Thyroid gland (tissue), 4 donors: ENCODE measurements around the gene ZBTB42. TPM values are rescaled to one million over a fixed set of nuclear protein-coding genes. Genes with fewer than 3 reads are reported as not detected.

Experiments
- DNase-seq, 2 donors: peaks; one replicate each; pipeline ENCODE4 v3.0.0-alpha.2; 2019
- H3K27ac ChIP-seq, 3 donors: fragments of 200-600 bp; sonication (generic); 1 replicate in 2 of 3; 2 replicates in 1 of 3; pipeline ENCODE4 v1.5.1; 2016 to 2019; ENCODE audit warnings: mild to moderate bottlenecking in 1 of 3, moderate library complexity in 1 of 3
- H3K27me3 ChIP-seq: fragments of 200-600 bp; sonication (generic); one replicate; pipeline ENCODE4 v1.5.1; 2019
- H3K36me3 ChIP-seq, 2 donors: fragments of 200-600 bp; sonication (generic); one replicate each; pipeline ENCODE4 v1.5.1; 2016 to 2019
- H3K4me1 ChIP-seq, 2 donors: fragments of 200-600 bp; sonication (generic); one replicate each; pipeline ENCODE4 v1.5.1; 2017 to 2019
- H3K4me3 ChIP-seq, 3 donors: fragments of 200-600 bp; sonication (generic); replicated peaks in 1 of 3; 1 replicate in 2 of 3; 2 replicates in 1 of 3; pipeline ENCODE4 v1.5.1; 2016; ENCODE audit warnings: mild to moderate bottlenecking in 1 of 3
- H3K9me3 ChIP-seq: fragments of 200-600 bp; sonication (generic); one replicate; pipeline ENCODE4 v1.5.1; 2017
- POLR2A ChIP-seq, 2 donors: fragments of 450-650 bp; IDR thresholded peaks; one replicate each; pipeline ENCODE4 v1.6.1; 2017; ENCODE audit warnings: antibody characterized with exemption in 2 of 2, mild to moderate bottlenecking in 2 of 2, moderate library complexity in 1 of 2
- WGBS, 2 donors: methylation state at CpG; one replicate each; pipeline ENCODE4 v1.1.5; 2017; 5-methylcytosine and 5-hydroxymethylcytosine counted together
- intact Hi-C: fragments of 100-400 bp; cut with DNase I; formaldehyde crosslinking; loops from one replicate; pipeline ENCODE4 v1.15.1; 2023
- total RNA-seq, 4 donors: library from RNA; depleted of rRNA; stranded (reverse); fragments of >200 nt; gene quantifications; one replicate each; pipeline ENCODE4 v1.2.3, GENCODE V29; 2016
- TF ChIP-seq, protein P1 (sequence below), 6 experiments: fragments of 200-600 bp in 3 of 6; fragments of 450-650 bp in 3 of 6; sonication (generic) in 3 of 6; IDR thresholded peaks; one replicate each; pipeline ENCODE4 v1.5.1; 2016 to 2019; ENCODE audit warnings: antibody characterized with exemption in 6 of 6, mild to moderate bottlenecking in 2 of 6, inconsistent platforms in 1 of 6, moderate library complexity in 1 of 6

Gene ZBTB42
- total RNA-seq, 4 donors from 2014 or later = 12.9 to 29.4 (median 16.8) TPM

DNA sequence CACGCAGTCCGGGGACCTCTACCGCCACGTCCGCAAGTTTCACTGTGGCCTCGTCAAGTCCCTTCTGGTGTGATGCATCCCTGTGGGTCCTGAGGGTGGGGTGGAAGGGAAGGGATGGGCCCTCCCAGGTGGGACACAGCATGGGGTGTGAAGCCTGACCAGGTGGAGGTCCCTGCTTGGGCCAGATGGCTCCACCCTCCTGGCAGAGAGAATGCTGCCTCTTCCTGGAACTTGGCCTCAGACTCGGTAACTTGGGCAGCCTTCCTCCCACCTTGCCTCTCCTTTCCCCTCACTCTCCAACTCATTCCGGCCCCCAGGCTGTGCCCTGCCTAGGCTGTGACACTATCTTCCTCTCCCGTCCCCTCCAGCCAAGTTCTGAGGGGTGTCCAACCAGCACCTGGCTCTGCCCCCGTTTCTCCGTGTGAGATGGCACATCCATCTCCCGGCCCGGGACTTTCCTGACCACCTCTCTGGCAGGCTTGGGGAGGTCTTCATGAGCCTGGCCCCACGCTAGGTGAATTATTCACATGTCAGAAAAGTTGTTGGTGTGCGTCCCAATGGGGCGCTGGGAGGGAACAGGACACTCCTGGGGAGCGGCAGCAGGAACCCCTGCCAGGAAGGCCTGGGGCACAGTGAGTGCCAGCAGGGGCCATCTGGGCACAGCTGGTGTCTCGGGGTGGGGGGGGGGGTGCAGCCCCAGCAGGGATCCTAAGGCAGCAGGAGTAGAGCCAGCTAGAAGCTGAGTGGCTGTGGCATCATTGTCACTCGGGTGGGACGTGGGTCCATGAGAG is 1.7 kb downstream of the ZBTB42 start:
- intact Hi-C loops = no loop called here
- Histone ChIP-seq H3K36me3 (no peaks in the 10 kb centered on the region), H3K27me3 (no peaks in the 10 kb centered on the region), H3K4me1 (peaks cover 32 to 47% of the 10 kb centered on the region in 2 donors), H3K4me3 (no peak overlapping the region), H3K27ac (no peak overlapping the region), H3K9me3 (no peaks in the 10 kb centered on the region)
- no peak for DNase-seq
- 87 to 88% methylated on average over 19 to 20 of the region's 20 CpGs for WGBS, 2 donors
- no peak for TF ChIP-seq POLR2A (IDR thresholded peaks at IDR 0.05)
- TF ChIP-seq, protein P1, sequence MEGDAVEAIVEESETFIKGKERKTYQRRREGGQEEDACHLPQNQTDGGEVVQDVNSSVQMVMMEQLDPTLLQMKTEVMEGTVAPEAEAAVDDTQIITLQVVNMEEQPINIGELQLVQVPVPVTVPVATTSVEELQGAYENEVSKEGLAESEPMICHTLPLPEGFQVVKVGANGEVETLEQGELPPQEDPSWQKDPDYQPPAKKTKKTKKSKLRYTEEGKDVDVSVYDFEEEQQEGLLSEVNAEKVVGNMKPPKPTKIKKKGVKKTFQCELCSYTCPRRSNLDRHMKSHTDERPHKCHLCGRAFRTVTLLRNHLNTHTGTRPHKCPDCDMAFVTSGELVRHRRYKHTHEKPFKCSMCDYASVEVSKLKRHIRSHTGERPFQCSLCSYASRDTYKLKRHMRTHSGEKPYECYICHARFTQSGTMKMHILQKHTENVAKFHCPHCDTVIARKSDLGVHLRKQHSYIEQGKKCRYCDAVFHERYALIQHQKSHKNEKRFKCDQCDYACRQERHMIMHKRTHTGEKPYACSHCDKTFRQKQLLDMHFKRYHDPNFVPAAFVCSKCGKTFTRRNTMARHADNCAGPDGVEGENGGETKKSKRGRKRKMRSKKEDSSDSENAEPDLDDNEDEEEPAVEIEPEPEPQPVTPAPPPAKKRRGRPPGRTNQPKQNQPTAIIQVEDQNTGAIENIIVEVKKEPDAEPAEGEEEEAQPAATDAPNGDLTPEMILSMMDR (IDR thresholded peaks at IDR 0.05) = no peak

DNA sequence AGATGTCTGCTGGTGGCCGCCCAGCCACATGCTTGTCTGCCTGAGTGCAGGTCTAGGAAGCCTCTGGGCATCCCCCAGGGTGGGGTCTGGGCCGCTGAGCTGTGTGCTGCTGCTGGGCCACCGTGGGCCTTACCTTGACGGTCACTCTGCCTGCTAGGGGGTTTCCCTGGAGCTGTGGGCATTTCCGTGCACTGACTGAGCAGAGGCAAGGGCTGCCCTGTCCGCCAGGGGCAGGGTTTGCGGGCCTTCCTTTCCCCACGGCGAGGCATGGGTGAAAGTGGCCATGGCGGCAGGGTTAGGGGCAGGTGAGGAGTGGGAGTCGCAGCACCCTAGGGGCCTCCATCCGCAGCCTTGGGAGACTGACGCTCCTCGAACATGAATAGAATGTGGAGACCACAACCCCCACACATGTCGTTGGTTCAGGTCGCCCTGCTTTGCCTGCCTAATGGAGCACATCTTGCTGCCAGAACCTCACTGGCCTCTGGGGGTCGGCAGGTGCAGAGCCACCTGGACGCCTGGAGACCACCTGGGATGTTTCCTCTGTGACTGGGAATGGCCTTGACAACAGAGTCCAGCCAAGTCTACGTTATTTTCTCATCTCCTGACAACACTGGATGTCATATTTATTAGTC is 2.5 kb downstream of the ZBTB42 start:
- intact Hi-C loops = no loop called here
- DNase-seq = no peak
- WGBS, 2 donors = 86 to 87% methylated on average over 9 to 16 of the region's 19 CpGs
- Histone ChIP-seq H3K4me1 (peaks cover 28 to 39% of the 10 kb centered on the region in 2 donors), H3K36me3 (no peaks in the 10 kb centered on the region), H3K27ac (no peak overlapping the region), H3K4me3 (no peak overlapping the region), H3K9me3 (no peaks in the 10 kb centered on the region), H3K27me3 (no peaks in the 10 kb centered on the region)
- TF ChIP-seq, protein P1 (IDR thresholded peaks at IDR 0.05) = no peak
- TF ChIP-seq POLR2A (IDR thresholded peaks at IDR 0.05) = no peak

DNA sequence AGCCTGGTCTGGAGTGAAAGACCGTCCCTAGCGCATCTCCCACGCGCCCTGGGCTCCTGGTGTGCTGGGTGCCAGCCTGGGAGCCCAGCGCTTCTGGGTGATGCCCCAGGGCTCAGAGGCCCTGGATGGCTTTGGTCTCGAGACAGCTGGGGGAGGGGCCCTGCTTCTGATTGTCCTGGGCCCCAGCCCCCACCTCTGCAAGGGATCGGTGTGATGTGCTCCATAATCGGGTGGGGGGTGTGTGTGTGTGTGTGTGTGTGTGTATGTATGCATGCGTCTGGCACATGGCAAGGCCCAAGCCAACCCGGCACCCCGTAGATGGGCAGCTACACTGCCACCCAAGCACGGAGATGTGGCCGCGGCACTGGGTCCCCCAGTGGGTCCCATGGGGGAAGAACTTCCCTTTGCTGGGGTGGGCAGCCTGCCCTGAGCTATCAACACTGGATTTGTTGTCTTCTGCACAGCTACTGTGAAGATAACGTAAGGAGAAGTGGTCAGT is 3.1 kb downstream of the ZBTB42 start:
- Histone ChIP-seq H3K4me3 (no peak overlapping the region), H3K27me3 (no peaks in the 10 kb centered on the region), H3K4me1 (peaks cover 28 to 39% of the 10 kb centered on the region in 2 donors), H3K9me3 (no peaks in the 10 kb centered on the region), H3K36me3 (no peaks in the 10 kb centered on the region), H3K27ac (no peak overlapping the region)
- intact Hi-C loops = no loop called here
- 81 to 100% methylated on average over 1 to 9 of the region's 15 CpGs for WGBS, 2 donors
- DNase-seq = no peak
- TF ChIP-seq, protein P1 (IDR thresholded peaks at IDR 0.05) = no peak
- TF ChIP-seq POLR2A (IDR thresholded peaks at IDR 0.05) = no peak

DNA sequence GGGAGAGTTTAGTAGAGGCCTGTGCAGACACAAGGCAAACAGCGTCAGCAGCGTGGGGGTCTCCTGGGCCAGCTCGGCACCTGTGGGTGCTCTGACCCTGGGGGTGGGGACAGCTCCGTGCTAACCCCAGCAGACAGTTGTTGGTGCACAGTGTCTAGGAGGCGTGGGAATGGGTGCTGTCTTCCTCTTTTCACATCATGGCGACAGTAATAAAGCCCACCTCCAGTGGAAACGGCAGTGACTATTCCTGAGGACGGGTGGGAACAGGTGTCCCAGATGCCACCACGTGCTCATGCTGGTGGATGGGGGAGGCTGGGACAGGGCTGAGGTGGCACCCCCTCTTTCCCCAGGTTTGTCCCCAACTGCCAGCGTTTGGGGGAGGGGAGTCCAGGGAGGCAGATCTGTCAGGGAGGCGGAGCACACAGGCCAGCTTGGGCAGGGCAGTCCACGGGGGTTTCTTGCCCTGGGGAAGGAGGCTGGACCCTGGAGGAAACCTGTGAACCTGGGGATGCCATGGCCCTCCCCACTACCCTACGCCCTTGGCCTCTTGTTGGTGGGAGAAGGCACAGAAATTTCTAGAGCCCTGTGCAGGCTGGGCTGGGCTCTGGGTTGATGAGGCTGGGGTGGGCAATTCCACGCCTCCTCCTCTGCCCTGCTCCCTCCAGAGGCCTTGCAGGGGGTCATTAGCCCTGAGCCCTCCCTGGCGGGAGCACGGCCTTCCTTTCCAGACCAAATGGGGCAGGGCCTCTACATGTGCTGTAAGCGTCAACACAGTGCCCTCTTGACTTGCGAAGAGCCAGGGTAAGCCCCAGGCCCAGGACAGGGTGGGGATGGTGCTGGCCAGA is 3.8 kb downstream of the ZBTB42 start:
- TF ChIP-seq POLR2A (IDR thresholded peaks at IDR 0.05) = no peak
- TF ChIP-seq, protein P1 (IDR thresholded peaks at IDR 0.05) = no peak
- Histone ChIP-seq H3K27ac (peak overlapping the region in 2 of 3 donors; percentile 31 to 47), H3K9me3 (no peaks in the 10 kb centered on the region), H3K27me3 (no peaks in the 10 kb centered on the region), H3K36me3 (no peaks in the 10 kb centered on the region), H3K4me1 (peaks cover 26 to 37% of the 10 kb centered on the region in 2 donors), H3K4me3 (no peak overlapping the region)
- DNase-seq = no peak
- intact Hi-C loops = no loop called here
- 77 to 95% methylated on average over 10 to 18 of the region's 18 CpGs for WGBS, 2 donors
